Uterus (tissue), 4 donors: ENCODE results near the gene DYNLT2B. TPM values are rescaled to one million over a fixed set of nuclear protein-coding genes. Genes with fewer than 3 reads are reported as not detected.
A peak's percentile ranks its signal among the peaks of the same experiment; 100 is the strongest.

ENCODE experiments used
- DNase-seq, 2 donors: peaks; one replicate each; pipeline ENCODE4 v3.0.0-alpha.2; 2019 to 2020
- H3K27ac ChIP-seq, 2 donors: fragments of 200-600 bp; sonication (generic); 1 replicate in 1 of 2; 2 replicates in 1 of 2; pipeline ENCODE4 v1.5.1; 2016 to 2018
- H3K27me3 ChIP-seq, 2 donors: fragments of 200-600 bp; sonication (generic); one replicate each; pipeline ENCODE4 v1.5.1; 2018 to 2019; ENCODE audit warnings: control low read depth in 1 of 2
- H3K36me3 ChIP-seq, 2 donors: fragments of 200-600 bp; sonication (generic); one replicate each; pipeline ENCODE4 v1.5.1; 2019; ENCODE audit warnings: control low read depth in 1 of 2
- H3K4me1 ChIP-seq, 2 donors: fragments of 200-600 bp; sonication (generic); one replicate each; pipeline ENCODE4 v1.5.1; 2018 to 2019; ENCODE audit warnings: control low read depth in 1 of 2
- H3K4me3 ChIP-seq, 2 donors: fragments of 200-600 bp; sonication (generic); 1 replicate in 1 of 2; 2 replicates in 1 of 2; pipeline ENCODE4 v1.5.1; 2018 to 2019; ENCODE audit warnings: mild to moderate bottlenecking in 1 of 2
- H3K9me3 ChIP-seq, 2 donors: fragments of 200-600 bp; sonication (generic); one replicate each; pipeline ENCODE4 v1.5.1; 2019; ENCODE audit warnings: control low read depth in 1 of 2
- POLR2A ChIP-seq, 2 donors: fragments of 450-650 bp; IDR thresholded peaks; one replicate each; pipeline ENCODE4 v1.6.1; 2016; ENCODE audit warnings: antibody characterized with exemption in 2 of 2, mild to moderate bottlenecking in 1 of 2, moderate library complexity in 1 of 2
- intact Hi-C: fragments of 100-400 bp; cut with DNase I; formaldehyde crosslinking; loops from one replicate; pipeline ENCODE4 v1.15.1; 2023; ENCODE audit warnings: low total_unique reads
- total RNA-seq, 4 donors: library from RNA; depleted of rRNA in 3 of 4; stranded (reverse); fragments of >200 nt in 3 of 4; gene quantifications; one replicate each; pipeline versions ENCODE4 v1.1.0 to v1.2.4, GENCODE V29; 2014 to 2023
- TF ChIP-seq, protein P1 (sequence below), 4 experiments: fragments of 200-600 bp in 2 of 4; fragments of 450-650 bp in 2 of 4; sonication (generic) in 2 of 4; IDR thresholded peaks; one replicate each; pipeline ENCODE4 v1.5.1; 2016 to 2019; ENCODE audit warnings: antibody characterized with exemption in 4 of 4, mild to moderate bottlenecking in 2 of 4, moderate library complexity in 1 of 4
- donor health status: DM: yes; HTN: yes; CAD: no.

The DYNLT2B gene
- total RNA-seq, 4 donors from 2014 or later: 1.3 to 12.0 (median 7.3) TPM; not detected in 1

DNA sequence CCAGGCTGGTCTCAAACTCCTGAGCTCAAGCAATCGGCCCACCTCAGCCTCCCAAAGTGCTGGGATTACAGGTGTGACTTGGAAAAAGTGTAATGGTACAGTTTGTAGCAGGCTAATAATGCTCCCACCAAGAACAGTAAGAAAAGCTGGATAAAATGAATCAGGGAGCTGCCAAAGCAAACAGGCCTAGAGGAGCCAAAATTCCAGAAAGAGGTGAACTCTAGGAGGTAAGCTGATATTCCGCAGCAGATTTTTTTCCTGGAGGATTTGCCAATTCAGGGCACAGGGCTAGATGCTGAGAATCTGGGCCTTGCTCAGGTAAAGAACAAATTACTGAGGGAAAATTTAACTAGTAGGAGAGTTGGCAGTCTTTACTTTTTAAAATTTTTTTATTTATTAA lies 19.5 kb downstream of the DYNLT2B start:
- H3K36me3 ChIP-seq: no peaks in the 10 kb centered on the region
- DNase-seq: no peak
- TF ChIP-seq POLR2A (IDR thresholded peaks at IDR 0.05): no peak
- TF ChIP-seq, protein P1, sequence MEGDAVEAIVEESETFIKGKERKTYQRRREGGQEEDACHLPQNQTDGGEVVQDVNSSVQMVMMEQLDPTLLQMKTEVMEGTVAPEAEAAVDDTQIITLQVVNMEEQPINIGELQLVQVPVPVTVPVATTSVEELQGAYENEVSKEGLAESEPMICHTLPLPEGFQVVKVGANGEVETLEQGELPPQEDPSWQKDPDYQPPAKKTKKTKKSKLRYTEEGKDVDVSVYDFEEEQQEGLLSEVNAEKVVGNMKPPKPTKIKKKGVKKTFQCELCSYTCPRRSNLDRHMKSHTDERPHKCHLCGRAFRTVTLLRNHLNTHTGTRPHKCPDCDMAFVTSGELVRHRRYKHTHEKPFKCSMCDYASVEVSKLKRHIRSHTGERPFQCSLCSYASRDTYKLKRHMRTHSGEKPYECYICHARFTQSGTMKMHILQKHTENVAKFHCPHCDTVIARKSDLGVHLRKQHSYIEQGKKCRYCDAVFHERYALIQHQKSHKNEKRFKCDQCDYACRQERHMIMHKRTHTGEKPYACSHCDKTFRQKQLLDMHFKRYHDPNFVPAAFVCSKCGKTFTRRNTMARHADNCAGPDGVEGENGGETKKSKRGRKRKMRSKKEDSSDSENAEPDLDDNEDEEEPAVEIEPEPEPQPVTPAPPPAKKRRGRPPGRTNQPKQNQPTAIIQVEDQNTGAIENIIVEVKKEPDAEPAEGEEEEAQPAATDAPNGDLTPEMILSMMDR (IDR thresholded peaks at IDR 0.05): no peak
- H3K4me3 ChIP-seq: no peak overlapping the region
- intact Hi-C loops: no loop called here
- H3K9me3 ChIP-seq: no peaks in the 10 kb centered on the region
- no peaks in the 10 kb centered on the region for H3K27me3 ChIP-seq
- no peak overlapping the region for H3K27ac ChIP-seq
- H3K4me1 ChIP-seq: no peaks in the 10 kb centered on the region

DNA sequence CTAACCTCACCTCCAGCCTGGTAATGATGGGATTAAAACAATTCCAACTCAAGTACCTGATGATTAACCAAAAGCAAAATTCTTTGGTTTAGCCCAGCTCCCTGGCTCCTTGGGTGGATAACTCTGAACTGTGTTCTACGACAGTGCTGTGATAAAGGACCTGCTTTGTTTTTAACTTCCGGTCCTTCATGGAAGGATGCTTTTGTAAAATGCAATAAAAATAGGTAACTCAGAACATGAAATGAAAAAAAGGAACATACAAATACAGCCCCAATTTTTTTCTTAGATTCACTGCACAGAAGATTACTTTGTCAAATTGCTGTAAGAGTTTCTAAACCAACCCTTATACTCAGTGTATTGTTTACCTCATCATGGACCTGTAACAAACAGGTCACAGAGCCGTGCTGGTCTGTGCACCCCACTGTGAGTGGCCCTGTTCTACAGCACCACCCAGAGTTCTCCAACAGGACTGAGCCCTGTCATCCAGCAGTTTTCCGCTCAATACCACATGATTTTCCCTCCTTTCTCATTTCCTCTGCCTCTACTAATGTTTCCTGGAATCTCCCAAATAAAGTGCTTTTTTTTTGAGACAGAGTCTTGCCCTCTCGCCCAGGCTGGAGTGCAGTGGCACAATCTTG lies 25.6 kb downstream of the DYNLT2B start:
- intact Hi-C loops: no loop called here
- Histone ChIP-seq H3K4me3 (no peak overlapping the region), H3K9me3 (no peaks in the 10 kb centered on the region), H3K36me3 (no peaks in the 10 kb centered on the region), H3K27ac (no peak overlapping the region), H3K4me1 (no peaks in the 10 kb centered on the region), H3K27me3 (no peaks in the 10 kb centered on the region)
- no peak for DNase-seq
- TF ChIP-seq, protein P1 (IDR thresholded peaks at IDR 0.05): no peak
- TF ChIP-seq POLR2A (IDR thresholded peaks at IDR 0.05): no peak

DNA sequence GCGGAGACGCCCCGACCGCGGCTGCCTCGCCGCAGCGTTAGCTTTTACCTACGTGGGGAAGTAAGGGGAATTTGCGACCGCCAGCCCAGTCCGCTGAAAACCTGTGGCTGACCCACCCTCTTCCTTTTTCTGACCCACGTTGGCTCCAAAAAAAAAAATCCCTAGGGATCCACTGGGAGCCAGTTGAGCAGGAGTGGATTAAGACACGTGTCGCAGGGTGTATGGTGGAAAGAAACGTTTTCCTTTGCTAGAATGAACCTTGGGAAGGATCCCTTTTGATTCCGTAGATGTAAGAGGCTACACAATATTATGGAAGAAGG lies 29.9 kb downstream of the DYNLT2B start:
- no peak for DNase-seq
- peak overlapping the region; percentile 78 to 93 for H3K4me3 ChIP-seq
- TF ChIP-seq, protein P1 (IDR thresholded peaks at IDR 0.05): no peak
- no peak for TF ChIP-seq POLR2A (IDR thresholded peaks at IDR 0.05)
- no peaks in the 10 kb centered on the region for H3K27me3 ChIP-seq
- peaks cover 0 to 3% of the 10 kb centered on the region in 2 donors for H3K4me1 ChIP-seq
- peak overlapping the region; percentile 85 to 88 for H3K27ac ChIP-seq
- no peaks in the 10 kb centered on the region for H3K36me3 ChIP-seq
- intact Hi-C loops: no loop called here
- H3K9me3 ChIP-seq: no peaks in the 10 kb centered on the region

DNA sequence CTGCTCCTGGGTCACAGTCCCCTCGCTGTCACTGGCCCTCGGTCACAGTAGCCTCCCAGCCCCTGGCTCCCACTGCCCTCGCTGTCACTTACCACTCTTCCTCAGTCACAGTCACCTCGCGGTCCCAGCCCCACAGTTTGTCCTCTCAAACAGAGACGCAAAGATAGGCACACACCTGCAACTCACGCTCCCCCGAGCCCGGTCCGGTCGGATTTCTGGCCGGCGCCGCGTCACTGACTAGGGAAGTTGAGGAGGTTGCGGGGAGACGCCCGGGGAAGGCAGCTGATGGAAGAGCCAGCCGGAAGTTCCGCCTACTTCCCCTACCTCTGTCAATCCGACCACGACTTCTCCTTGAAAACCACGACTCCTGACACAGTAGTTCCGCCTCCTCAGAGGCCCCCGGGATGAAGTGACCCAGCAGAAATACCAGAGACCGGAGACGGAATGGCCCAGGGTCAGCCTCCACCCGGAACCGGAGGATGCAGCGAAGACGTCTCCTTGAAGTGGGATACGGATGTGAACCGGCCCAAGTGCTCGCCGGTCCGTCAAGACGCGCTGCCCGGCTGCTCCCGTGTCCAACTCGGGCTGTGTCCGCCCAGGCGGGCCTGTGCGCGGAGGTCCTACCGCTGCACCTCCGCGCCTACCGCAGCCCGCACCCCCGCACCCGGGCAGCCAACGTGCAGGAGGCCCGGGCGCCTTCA lies 30.4 kb downstream of the DYNLT2B start, which contains the start of gene PCYT1A:
Gene PCYT1A, minus strand, starts transcription at position 287 of the 701 bp plus-strand sequence. CDS start 17,195 bp downstream, outside the sequence.
- peak within 1 kb of the TSS; percentile 78 to 93 for H3K4me3 ChIP-seq
- peak within 1 kb of the TSS; percentile 85 to 88 for H3K27ac ChIP-seq
- peak; percentile 86 to 88 for DNase-seq
- no peaks in the 10 kb centered on the region for H3K36me3 ChIP-seq
- intact Hi-C loops: no loop called here
- H3K9me3 ChIP-seq: no peaks in the 10 kb centered on the region
- no peaks in the 10 kb centered on the region for H3K27me3 ChIP-seq
- peaks cover 0 to 3% of the 10 kb centered on the region in 2 donors for H3K4me1 ChIP-seq
- peak; percentile 52 to 61 for TF ChIP-seq POLR2A (IDR thresholded peaks at IDR 0.05)
- TF ChIP-seq, protein P1 (IDR thresholded peaks at IDR 0.05): no peak

DNA sequence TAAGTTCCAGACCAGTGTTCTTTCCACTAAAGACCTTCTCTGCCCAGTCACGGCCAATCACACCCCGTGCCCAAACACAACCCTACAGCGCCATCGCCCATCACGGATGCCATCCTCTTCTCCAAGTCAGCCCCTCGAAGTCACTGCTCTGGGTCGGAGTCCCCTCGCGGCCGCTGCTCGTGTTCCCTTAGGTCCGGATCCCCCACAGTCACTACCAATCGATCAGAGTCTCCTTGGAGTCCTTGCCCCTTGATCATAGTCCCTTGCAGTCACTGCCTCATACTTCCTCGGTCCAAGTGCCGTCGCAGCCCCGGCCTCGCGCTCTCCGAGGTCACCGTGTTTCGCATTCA lies 31.0 kb downstream of the DYNLT2B start:
- Histone ChIP-seq H3K9me3 (no peaks in the 10 kb centered on the region), H3K27ac (peak overlapping the region; percentile 85 to 88), H3K4me3 (peak overlapping the region; percentile 78 to 93), H3K4me1 (peaks cover 0 to 3% of the 10 kb centered on the region in 2 donors), H3K27me3 (no peaks in the 10 kb centered on the region), H3K36me3 (no peaks in the 10 kb centered on the region)
- TF ChIP-seq, protein P1 (IDR thresholded peaks at IDR 0.05): no peak
- TF ChIP-seq POLR2A (IDR thresholded peaks at IDR 0.05): no peak
- intact Hi-C loops: no loop called here
- peak in 1 of 2 donors; percentile 18 for DNase-seq
